ENCODE data around the gene RAB11FIP4. TPM values are rescaled to one million over a fixed set of nuclear protein-coding genes. Genes with fewer than 3 reads are reported as not detected.

The RAB11FIP4 gene
- total RNA-seq, 2 donors from 2014 or later: 35.6 to 62.2 TPM

DNA sequence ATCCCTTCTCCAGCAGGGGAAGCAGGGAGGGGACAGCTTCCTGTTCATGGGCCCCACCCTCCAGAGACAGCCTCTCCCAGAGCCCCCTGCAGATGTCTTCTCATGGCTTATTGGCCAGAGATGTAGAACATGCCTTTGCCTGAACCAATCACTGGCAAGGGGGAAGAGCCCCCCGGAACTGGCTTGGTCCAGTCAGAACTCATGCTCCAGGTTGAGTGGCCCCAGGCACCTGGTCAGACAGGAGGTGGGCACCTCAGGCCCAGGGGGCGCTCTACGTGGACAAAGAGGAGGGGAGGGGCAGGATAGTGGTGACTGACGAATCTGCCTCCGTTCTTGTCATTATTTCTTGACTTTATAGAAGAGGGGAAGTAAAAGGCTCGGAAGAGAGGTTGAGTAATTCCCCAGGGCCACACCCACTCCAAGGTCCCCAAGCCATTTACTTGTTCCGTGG lies 23.6 kb downstream of the RAB11FIP4 start:
- Mint-ChIP-seq H3K27me3 (ENCODE audit: insufficient read depth) (no peaks in the 10 kb centered on the region), H3K27ac (no peak overlapping the region), H3K9me3 (no peaks in the 10 kb centered on the region), H3K36me3 (ENCODE audit: low read depth) (no peaks in the 10 kb centered on the region), H3K4me3 (no peak overlapping the region), H3K4me1 (peaks cover 7% of the 10 kb centered on the region)
- no peaks in the 10 kb centered on the region for H3K9me3 ChIP-seq (ENCODE audit: control insufficient read depth, low read length)
- no peak overlapping the region for H3K27ac ChIP-seq (ENCODE audit: low read depth, low read length)
- H3K4me1 ChIP-seq (ENCODE audit: control insufficient read depth, insufficient read depth, low read length): no peaks in the 10 kb centered on the region
- no peaks in the 10 kb centered on the region for H3K27me3 ChIP-seq (ENCODE audit: control insufficient read depth, insufficient read depth, low read length, poor library complexity, severe bottlenecking)
- WGBS, 2 experiments (ENCODE audit: insufficient coverage in 1 of 2, insufficient read length in 1 of 2): 81 to 84% methylated on average over 6 to 7 of the region's 7 CpGs
- TF ChIP-seq, protein P1, sequence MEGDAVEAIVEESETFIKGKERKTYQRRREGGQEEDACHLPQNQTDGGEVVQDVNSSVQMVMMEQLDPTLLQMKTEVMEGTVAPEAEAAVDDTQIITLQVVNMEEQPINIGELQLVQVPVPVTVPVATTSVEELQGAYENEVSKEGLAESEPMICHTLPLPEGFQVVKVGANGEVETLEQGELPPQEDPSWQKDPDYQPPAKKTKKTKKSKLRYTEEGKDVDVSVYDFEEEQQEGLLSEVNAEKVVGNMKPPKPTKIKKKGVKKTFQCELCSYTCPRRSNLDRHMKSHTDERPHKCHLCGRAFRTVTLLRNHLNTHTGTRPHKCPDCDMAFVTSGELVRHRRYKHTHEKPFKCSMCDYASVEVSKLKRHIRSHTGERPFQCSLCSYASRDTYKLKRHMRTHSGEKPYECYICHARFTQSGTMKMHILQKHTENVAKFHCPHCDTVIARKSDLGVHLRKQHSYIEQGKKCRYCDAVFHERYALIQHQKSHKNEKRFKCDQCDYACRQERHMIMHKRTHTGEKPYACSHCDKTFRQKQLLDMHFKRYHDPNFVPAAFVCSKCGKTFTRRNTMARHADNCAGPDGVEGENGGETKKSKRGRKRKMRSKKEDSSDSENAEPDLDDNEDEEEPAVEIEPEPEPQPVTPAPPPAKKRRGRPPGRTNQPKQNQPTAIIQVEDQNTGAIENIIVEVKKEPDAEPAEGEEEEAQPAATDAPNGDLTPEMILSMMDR (conservative IDR thresholded peaks at IDR 0.05): peak; percentile 18
- no peak overlapping the region for H3K9ac ChIP-seq (ENCODE audit: extremely low read depth, low read length, poor library complexity, severe bottlenecking)
- no peak overlapping the region for H3K4me3 ChIP-seq (ENCODE audit: low read length)
- peak; percentile 79 for DNase-seq
- H3K36me3 ChIP-seq (ENCODE audit: control insufficient read depth, insufficient read depth, low read length): no peaks in the 10 kb centered on the region

DNA sequence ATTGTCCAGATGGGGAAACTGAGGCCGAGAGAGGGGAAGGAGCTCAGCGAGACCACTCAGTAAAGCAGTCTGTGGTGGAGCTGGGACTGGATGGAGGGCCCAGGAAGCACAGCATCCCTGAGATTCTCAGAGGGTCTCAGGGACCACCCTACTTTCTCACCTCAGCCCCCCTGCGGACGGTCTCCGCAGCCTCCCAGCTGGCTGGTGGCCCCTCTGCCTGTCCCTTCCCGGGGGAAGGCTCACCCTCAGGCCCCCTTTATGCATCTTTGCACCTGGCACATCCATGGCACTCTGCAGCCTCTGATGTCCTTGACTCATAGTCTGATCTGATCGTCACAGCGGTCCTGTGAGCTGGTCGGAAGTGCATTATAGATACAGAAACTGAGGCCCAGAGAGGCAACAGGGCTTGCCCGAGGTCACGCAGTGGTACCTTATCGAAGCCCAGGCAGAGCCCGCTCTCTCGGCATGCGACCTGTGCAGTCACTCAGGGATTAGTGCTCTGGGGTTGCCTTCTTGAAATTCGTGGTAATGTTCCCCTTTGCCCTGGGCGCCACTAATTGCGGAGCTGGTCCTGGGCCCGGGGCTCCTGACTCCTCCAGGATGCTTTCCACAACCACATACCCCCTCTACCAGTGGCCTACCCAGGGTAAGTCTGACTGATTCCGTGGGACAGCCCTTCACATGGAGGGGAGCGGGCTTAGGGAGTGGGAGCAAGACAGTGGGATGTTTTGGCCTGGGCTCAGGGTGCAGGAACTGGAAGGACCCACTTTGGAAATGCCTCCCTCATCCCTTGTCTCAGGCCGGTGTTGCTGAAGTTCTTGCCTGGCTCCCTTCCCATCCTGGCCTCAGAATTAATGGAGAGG lies 24.4 kb downstream of the RAB11FIP4 start:
- Mint-ChIP-seq H3K4me3 (no peak overlapping the region), H3K9me3 (no peaks in the 10 kb centered on the region), H3K27me3 (ENCODE audit: insufficient read depth) (no peaks in the 10 kb centered on the region), H3K4me1 (peaks cover 7% of the 10 kb centered on the region), H3K36me3 (ENCODE audit: low read depth) (no peaks in the 10 kb centered on the region), H3K27ac (no peak overlapping the region)
- Histone ChIP-seq H3K4me3 (ENCODE audit: low read length) (no peak overlapping the region), H3K36me3 (ENCODE audit: control insufficient read depth, insufficient read depth, low read length) (no peaks in the 10 kb centered on the region), H3K27me3 (ENCODE audit: control insufficient read depth, insufficient read depth, low read length, poor library complexity, severe bottlenecking) (no peaks in the 10 kb centered on the region), H3K27ac (ENCODE audit: low read depth, low read length) (peak overlapping the region; percentile 57), H3K9ac (ENCODE audit: extremely low read depth, low read length, poor library complexity, severe bottlenecking) (no peak overlapping the region), H3K9me3 (ENCODE audit: control insufficient read depth, low read length) (no peaks in the 10 kb centered on the region), H3K4me1 (ENCODE audit: control insufficient read depth, insufficient read depth, low read length) (no peaks in the 10 kb centered on the region)
- 90 to 96% methylated on average over 16 to 22 of the region's 22 CpGs for WGBS, 2 experiments (ENCODE audit: insufficient coverage in 1 of 2, insufficient read length in 1 of 2)
- TF ChIP-seq, protein P1 (conservative IDR thresholded peaks at IDR 0.05): no peak
- DNase-seq: no peak

DNA sequence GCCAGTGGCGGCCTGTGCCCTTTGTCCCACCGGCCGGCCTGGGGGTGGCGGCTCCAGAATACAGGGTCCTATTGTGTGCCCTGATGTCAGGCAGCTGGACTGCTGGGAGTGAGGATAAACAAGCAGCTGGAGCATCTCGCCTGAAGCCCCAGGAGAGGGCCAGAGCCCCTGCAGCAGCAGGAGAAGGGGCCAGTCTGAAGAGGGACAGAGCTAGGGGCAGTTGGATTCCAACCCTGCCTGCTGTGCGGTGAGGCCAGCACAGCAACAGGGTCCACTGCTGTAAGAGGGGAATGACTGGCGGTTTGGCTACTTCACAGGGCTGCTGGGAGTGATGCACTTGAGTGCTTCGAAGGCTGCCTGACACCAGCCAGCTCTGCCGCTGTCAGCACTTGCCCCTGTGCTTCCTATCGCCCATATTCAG lies 25.0 kb downstream of the RAB11FIP4 start:
- no peaks in the 10 kb centered on the region for H3K9me3 Mint-ChIP-seq
- no peak for DNase-seq

More for the DNA sequence above, 25.0 kb downstream of the RAB11FIP4 start:
- TF ChIP-seq, protein P1 (conservative IDR thresholded peaks at IDR 0.05): no peak
- Mint-ChIP-seq H3K27me3 (ENCODE audit: insufficient read depth) (no peaks in the 10 kb centered on the region), H3K4me1 (peaks cover 7% of the 10 kb centered on the region), H3K4me3 (no peak overlapping the region), H3K36me3 (ENCODE audit: low read depth) (no peaks in the 10 kb centered on the region), H3K27ac (no peak overlapping the region)
- WGBS, 2 experiments (ENCODE audit: insufficient coverage in 1 of 2, insufficient read length in 1 of 2): 58 to 73% methylated on average over 6 to 10 of the region's 10 CpGs
- no peaks in the 10 kb centered on the region for H3K4me1 ChIP-seq (ENCODE audit: control insufficient read depth, insufficient read depth, low read length)
- H3K9me3 ChIP-seq (ENCODE audit: control insufficient read depth, low read length): no peaks in the 10 kb centered on the region
- peak overlapping the region; percentile 57 for H3K27ac ChIP-seq (ENCODE audit: low read depth, low read length)
- H3K36me3 ChIP-seq (ENCODE audit: control insufficient read depth, insufficient read depth, low read length): no peaks in the 10 kb centered on the region
- no peak overlapping the region for H3K4me3 ChIP-seq (ENCODE audit: low read length)
- no peaks in the 10 kb centered on the region for H3K27me3 ChIP-seq (ENCODE audit: control insufficient read depth, insufficient read depth, low read length, poor library complexity, severe bottlenecking)
- H3K9ac ChIP-seq (ENCODE audit: extremely low read depth, low read length, poor library complexity, severe bottlenecking): no peak overlapping the region

All from endodermal cell (in vitro differentiated cells).